ENCODE results near the gene UBE2V1.

DNA sequence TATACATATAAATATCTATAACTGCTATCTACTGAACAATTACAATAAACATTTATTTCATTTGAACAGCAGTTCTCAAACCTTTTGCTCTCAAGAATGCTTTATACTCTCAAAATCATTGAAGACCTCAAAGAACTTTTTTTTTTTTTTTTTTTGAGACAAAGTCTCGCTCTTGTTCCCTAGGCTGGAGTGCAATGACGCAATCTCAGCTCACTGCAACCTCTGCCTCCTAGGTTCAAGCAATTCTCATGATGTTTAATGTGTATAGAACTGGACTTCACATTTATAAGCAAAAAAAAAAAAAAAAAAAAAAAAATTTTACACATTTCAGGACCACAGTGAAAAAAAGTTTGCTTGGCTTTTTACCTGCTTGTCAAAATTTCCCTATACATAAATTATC lies 11.7 kb downstream of the UBE2V1 start:
- TF ChIP-seq, protein P1, sequence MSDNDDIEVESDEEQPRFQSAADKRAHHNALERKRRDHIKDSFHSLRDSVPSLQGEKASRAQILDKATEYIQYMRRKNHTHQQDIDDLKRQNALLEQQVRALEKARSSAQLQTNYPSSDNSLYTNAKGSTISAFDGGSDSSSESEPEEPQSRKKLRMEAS (IDR thresholded peaks at IDR 0.05) = no peak
- TF ChIP-seq ATF2 (CRISPR knock-in tag; IDR thresholded peaks at IDR 0.05) = no peak
- TF ChIP-seq POLR2AphosphoS5 (IDR thresholded peaks at IDR 0.05; ENCODE audit: low read depth, low read length) = no peak
- no peak for TF ChIP-seq TAF1 (CRISPR knock-in tag; IDR thresholded peaks at IDR 0.05)
- no peak for TF ChIP-seq ZNF263 (CRISPR knock-in tag; IDR thresholded peaks at IDR 0.05)
- TF ChIP-seq, protein P2, sequence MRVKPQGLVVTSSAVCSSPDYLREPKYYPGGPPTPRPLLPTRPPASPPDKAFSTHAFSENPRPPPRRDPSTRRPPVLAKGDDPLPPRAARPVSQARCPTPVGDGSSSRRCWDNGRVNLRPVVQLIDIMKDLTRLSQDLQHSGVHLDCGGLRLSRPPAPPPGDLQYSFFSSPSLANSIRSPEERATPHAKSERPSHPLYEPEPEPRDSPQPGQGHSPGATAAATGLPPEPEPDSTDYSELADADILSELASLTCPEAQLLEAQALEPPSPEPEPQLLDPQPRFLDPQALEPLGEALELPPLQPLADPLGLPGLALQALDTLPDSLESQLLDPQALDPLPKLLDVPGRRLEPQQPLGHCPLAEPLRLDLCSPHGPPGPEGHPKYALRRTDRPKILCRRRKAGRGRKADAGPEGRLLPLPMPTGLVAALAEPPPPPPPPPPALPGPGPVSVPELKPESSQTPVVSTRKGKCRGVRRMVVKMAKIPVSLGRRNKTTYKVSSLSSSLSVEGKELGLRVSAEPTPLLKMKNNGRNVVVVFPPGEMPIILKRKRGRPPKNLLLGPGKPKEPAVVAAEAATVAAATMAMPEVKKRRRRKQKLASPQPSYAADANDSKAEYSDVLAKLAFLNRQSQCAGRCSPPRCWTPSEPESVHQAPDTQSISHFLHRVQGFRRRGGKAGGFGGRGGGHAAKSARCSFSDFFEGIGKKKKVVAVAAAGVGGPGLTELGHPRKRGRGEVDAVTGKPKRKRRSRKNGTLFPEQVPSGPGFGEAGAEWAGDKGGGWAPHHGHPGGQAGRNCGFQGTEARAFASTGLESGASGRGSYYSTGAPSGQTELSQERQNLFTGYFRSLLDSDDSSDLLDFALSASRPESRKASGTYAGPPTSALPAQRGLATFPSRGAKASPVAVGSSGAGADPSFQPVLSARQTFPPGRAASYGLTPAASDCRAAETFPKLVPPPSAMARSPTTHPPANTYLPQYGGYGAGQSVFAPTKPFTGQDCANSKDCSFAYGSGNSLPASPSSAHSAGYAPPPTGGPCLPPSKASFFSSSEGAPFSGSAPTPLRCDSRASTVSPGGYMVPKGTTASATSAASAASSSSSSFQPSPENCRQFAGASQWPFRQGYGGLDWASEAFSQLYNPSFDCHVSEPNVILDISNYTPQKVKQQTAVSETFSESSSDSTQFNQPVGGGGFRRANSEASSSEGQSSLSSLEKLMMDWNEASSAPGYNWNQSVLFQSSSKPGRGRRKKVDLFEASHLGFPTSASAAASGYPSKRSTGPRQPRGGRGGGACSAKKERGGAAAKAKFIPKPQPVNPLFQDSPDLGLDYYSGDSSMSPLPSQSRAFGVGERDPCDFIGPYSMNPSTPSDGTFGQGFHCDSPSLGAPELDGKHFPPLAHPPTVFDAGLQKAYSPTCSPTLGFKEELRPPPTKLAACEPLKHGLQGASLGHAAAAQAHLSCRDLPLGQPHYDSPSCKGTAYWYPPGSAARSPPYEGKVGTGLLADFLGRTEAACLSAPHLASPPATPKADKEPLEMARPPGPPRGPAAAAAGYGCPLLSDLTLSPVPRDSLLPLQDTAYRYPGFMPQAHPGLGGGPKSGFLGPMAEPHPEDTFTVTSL (CRISPR knock-in tag; IDR thresholded peaks at IDR 0.05; ENCODE audit: borderline replicate concordance) = no peak
- TF ChIP-seq POLR2A (IDR thresholded peaks at IDR 0.05; ENCODE audit: insufficient read depth in 1 of 2, low read depth in 2 of 2, low read length in 2 of 2) = no peak
- TF ChIP-seq, protein P3, sequence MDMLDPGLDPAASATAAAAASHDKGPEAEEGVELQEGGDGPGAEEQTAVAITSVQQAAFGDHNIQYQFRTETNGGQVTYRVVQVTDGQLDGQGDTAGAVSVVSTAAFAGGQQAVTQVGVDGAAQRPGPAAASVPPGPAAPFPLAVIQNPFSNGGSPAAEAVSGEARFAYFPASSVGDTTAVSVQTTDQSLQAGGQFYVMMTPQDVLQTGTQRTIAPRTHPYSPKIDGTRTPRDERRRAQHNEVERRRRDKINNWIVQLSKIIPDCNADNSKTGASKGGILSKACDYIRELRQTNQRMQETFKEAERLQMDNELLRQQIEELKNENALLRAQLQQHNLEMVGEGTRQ (IDR thresholded peaks at IDR 0.05; ENCODE audit: low read depth, low read length) = no peak
- TF ChIP-seq, protein P3 (CRISPR knock-in tag; IDR thresholded peaks at IDR 0.05; ENCODE audit: borderline replicate concordance) = no peak
- no peak for TF ChIP-seq SALL2 (CRISPR knock-in tag; IDR thresholded peaks at IDR 0.05)
- no peak for TF ChIP-seq SALL1 (CRISPR knock-in tag; IDR thresholded peaks at IDR 0.05)
- no peak for TF ChIP-seq FOXP4 (CRISPR knock-in tag; IDR thresholded peaks at IDR 0.05)
- TF ChIP-seq, protein P4, sequence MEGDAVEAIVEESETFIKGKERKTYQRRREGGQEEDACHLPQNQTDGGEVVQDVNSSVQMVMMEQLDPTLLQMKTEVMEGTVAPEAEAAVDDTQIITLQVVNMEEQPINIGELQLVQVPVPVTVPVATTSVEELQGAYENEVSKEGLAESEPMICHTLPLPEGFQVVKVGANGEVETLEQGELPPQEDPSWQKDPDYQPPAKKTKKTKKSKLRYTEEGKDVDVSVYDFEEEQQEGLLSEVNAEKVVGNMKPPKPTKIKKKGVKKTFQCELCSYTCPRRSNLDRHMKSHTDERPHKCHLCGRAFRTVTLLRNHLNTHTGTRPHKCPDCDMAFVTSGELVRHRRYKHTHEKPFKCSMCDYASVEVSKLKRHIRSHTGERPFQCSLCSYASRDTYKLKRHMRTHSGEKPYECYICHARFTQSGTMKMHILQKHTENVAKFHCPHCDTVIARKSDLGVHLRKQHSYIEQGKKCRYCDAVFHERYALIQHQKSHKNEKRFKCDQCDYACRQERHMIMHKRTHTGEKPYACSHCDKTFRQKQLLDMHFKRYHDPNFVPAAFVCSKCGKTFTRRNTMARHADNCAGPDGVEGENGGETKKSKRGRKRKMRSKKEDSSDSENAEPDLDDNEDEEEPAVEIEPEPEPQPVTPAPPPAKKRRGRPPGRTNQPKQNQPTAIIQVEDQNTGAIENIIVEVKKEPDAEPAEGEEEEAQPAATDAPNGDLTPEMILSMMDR (CRISPR knock-in tag; IDR thresholded peaks at IDR 0.05) = no peak
- TF ChIP-seq KLF16 (CRISPR knock-in tag; IDR thresholded peaks at IDR 0.05) = no peak
